Spleen (tissue), 7 donors: ENCODE measurements around the gene EXOC6B.

ENCODE experiments used
- CTCF ChIP-seq, 11 experiments: fragments of 200-600 bp in 7 of 11; fragments of 450-650 bp in 4 of 11; sonication (generic) in 4 of 11; IDR thresholded peaks in 8 of 11; conservative IDR thresholded peaks in 3 of 11; 1 replicate in 7 of 11; 2 replicates in 4 of 11; pipeline versions ENCODE4 v1.4.0 to v1.8.0; 2016 to 2021; ENCODE audit warnings: antibody characterized with exemption in 11 of 11, inconsistent platforms in 4 of 11, mild to moderate bottlenecking in 1 of 11
- POLR2A ChIP-seq, 3 donors: fragments of 450-650 bp; IDR thresholded peaks; one replicate each; pipeline ENCODE4 v1.5.1; 2017; ENCODE audit warnings: antibody characterized with exemption in 3 of 3, mild to moderate bottlenecking in 1 of 3
- donor health status: DM: no; HTN: no; CAD: no; lungs with moderate emphysema.
- donor health status: DM: no; HTN: no; CAD: no.
- donor health status: DM: no; HTN: no; CAD: no.

DNA sequence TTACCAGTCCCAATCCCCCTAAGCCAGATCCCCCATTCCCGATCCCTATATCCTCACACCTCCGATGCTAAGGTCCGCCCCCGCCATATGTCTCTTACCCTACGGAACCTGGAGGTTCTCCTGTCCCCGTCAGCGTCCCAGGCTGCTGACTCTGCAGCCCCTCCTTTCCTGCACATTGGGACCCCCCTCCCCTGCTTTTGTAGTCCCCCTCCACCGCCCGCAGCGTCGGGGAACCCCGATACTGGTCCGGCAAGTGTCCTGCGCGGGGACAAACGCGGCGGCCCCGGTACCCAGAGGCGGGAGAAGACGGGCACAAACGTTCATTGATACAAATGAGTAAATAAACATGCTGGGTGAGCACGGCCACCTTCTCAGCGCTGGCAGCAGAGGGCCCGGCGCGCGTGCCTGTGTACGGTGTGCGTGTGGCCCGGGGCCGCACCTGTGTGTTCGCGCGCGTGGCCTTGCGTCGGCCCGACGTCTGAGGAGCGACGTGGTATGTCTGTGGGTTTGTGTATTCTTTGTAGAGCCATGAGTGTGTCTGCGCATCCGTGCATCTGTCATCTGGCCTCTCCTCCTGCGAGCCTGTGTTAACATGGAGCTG lies 676.2 kb downstream of the EXOC6B start:
- TF ChIP-seq CTCF (IDR thresholded peaks at IDR 0.05 in 8 of 11, conservative IDR thresholded peaks at IDR 0.05 in 3 of 11) = no peak
- no peak for TF ChIP-seq POLR2A (IDR thresholded peaks at IDR 0.05)
